ENCODE measurements around the gene BRIP1.
"Not testable (repeated sequence)": the region's sequence is repeated elsewhere in the genome, so short reads cannot be mapped to it uniquely, and the experiment has no call there.

BRIP1 gene

GRCh38 chr17:61699694-61700093 lies 163.6 kb downstream of the BRIP1 start:
- DNase-seq (ENCODE audit: low read depth in 3 of 3) = no peak

DNA sequence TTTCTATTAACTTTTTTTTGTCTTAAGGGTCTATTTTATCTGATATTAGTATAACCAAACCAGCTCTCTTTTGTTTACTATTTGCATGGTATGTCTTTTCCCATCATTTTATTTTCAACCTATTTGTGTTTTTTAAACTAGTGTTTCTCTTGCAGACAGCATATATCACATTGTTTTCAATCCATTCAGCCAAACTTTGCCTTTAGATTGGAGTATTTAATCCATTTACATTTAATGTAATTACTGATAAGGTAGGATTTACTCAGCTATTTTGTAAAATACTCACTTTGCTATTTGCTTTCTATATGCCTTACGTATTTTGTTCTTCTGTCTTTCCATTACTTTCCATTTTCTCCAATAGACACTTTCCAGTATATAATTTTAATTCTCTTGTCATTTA lies 164.3 kb downstream of the BRIP1 start:
- DNase-seq (ENCODE audit: low read depth in 3 of 3) = no peak

DNA sequence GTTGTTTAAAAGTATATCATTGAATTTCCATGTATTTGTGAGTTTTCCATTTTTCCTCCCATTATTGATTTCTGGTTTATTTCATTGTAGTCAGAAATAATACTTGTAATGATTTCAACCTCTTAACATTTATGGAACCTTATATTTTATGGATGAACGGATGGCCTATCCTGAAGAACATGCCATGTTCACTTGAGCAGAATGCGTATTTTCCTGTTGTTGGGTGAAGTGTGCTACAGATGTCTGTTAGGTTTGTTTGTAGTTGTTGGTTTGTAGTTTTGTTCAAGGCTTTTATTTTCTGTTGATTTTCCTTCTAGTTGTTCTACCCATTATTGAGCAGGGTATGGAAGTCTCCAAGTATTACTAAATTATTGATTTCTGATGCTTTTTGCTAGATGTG lies 165.1 kb downstream of the BRIP1 start:
- DNase-seq (ENCODE audit: low read depth in 3 of 3) = no peak

GRCh38 chr17:61695779-61696337 lies 167.5 kb downstream of the BRIP1 start:
- DNase-seq (ENCODE audit: low read depth in 3 of 3) = no peak

- no peak for DNase-seq (ENCODE audit: low read depth in 3 of 3)
These were observed 169.2 kb downstream of the BRIP1 start for GRCh38 chr17:61694095-61694494.

- no peak for DNase-seq (ENCODE audit: low read depth in 3 of 3)
These were observed 173.6 kb downstream of the BRIP1 start for GRCh38 chr17:61689610-61690180.

DNA sequence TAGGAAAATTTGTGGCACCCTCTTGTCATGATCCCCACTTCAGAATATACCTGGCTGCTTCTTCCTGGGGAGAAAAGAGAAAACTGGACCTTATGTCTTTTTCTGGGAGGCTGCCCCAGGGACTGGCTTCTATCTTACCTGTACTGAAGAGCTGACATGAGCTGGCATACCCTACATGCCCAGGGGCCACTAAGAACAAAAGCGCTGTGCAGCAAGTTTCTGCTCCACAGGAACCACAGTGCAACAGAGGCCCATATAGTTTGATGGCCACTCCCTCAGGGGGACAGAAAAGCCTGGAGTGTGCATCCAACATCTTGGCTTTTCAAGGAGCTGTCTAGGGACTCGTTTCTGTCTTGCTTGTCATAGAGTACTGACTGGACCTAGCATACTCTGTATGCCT lies 175.6 kb downstream of the BRIP1 start:
- no peak for DNase-seq (ENCODE audit: low read depth in 3 of 3)

- DNase-seq (ENCODE audit: low read depth in 3 of 3) = no peak
These were observed 177.2 kb downstream of the BRIP1 start for GRCh38 chr17:61686113-61686512.

- DNase-seq (ENCODE audit: low read depth in 3 of 3) = no peak
These were observed 178.5 kb downstream of the BRIP1 start for GRCh38 chr17:61684818-61685217.

GRCh38 chr17:61684172-61684571 lies 179.2 kb downstream of the BRIP1 start:
- DNase-seq (ENCODE audit: low read depth in 3 of 3) = no peak

DNA sequence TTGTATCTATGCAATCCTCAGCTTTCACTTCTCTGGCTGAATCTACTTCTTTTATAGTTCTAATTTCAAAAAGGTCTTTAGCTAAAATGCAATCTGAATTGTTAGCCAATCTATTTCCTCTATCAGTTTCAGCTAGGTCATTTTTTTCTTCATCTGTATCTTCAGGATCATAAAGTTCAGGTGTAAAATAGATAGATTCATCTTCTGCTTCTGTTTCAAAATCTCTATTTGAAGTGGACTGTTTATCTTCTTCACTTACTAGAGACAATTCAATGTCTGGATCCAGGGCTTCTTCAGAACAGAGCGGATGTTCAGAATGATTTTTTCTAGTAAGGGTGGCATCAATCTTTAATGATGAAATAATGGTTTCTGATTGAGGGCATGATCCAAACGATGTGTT lies 179.9 kb downstream of the BRIP1 start:
- no peak for DNase-seq (ENCODE audit: low read depth in 3 of 3)

DNA sequence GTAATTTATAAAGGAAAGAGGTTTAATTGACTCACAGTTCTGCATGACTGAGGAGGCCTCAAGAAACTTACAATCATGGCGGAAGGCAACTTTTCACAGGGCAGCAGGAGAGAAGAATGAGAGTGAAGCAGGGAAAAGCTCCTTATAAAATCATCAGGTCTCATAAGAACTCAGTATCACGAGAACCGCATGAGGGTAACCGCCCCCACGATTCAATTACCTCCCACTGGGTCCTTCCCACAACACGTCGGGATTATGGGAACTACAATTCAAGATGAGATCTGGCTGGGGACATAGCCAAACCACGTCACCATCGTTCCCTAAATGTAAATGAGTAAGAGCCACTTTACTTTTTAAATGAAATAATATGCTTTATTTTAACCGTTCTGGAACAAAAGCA lies 182.4 kb downstream of the BRIP1 start:
- no peak for DNase-seq (ENCODE audit: low read depth in 3 of 3)

DNA sequence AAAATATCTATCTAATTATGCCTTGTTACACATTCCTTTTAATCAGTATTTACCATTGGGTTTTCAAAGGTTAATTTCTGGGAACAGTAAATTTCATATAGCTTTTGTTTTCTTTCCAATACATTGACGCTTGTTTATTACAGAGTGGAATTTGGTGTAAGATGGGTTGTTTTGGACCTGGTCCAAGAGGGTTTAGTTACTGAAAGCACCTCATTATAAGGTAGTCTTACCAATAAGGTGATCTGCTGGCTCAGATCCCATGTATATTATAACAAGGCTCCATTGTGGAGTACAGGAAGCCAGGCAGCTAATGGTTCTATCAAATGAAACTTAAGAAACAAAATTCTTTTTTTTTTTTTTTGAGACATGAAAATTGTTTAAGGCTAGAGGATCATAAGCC lies 185.0 kb downstream of the BRIP1 start:
- no peak for DNase-seq (ENCODE audit: low read depth in 3 of 3)

GRCh38 chr17:61677150-61677811 lies 186.0 kb downstream of the BRIP1 start:
- not testable (repeated sequence) for DNase-seq (ENCODE audit: low read depth in 3 of 3)

DNA sequence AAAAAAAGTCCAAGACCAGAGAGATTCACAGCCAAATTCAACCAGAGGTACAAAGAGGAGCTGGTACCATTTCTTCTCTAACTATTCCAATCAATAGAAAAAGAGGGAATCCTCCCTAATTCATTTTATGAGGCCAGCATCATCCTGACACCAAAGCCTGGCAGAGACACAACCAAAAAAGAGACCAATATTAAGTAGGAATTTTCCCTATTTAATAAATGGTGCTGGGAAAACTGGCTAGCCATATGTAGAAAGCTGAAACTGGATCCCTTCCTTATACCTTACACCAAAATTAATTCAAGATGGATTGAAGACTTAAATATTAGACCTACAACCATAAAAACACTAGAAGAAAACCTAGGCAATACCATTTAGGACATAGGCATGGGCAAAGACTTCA lies 186.8 kb downstream of the BRIP1 start:
- not testable (repeated sequence) for DNase-seq (ENCODE audit: low read depth in 3 of 3)

DNA sequence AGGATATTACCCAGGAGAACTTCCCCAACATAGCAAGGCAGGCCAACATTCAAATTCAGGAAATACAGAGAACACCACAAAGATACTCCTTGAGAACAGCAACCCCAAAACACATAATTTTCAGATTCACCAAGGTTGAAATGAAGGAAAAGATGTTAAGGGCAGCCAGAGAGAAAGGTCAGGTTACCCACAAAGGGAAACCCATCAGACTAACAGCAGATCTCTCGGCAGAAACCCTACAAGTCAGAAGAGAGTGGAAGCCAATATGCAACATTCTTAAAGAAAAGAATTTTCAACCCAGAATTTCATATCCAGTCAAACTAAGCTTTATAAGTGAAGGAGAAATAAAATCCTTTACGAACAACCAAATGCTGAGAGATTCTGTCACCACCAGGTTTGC lies 188.7 kb downstream of the BRIP1 start:
- not testable (repeated sequence) for DNase-seq (ENCODE audit: low read depth in 3 of 3)

- DNase-seq (ENCODE audit: low read depth in 3 of 3) = not testable (repeated sequence)
These were observed 190.1 kb downstream of the BRIP1 start for GRCh38 chr17:61673019-61673897.

DNA sequence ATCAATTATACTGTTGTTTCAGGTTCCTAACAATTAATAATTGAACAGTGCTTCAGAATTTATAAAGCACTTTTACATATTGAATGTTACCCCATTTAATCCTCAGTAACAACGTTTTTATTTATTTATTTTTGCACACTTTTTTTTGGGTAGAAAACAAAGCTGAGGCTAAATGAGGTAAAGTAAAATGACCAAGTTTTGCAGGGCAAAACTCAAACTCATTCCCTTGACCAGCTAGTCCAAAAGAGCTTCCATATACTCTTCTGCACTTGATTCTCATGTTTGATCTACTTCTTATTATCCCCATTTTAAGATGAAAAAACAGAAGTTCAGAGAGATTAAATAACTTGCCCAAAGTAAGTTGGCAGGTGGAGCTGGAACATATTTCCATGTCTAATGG lies 191.2 kb downstream of the BRIP1 start:
- DNase-seq (ENCODE audit: low read depth in 3 of 3) = no peak

GRCh38 chr17:61670691-61671090 lies 192.6 kb downstream of the BRIP1 start:
- DNase-seq (ENCODE audit: low read depth in 3 of 3) = no peak

DNA sequence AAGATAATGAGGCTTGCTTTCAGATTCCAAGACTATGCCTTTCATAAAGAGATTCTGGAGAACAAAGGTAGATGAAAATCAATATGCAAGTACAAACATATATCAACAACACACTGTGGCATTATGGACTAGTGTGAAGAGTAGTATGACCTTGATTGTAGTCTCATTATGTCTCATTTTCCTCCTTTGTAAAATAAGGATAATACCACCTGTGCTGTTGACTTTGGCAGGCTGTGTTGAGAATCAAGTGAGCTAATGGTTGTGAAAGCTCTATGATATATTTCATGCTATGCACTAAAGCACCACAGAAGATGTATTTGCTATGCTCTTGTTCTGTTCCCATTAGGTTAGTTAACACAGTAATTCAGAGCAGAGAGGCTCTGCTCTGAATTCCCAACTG lies 193.8 kb downstream of the BRIP1 start:
- no peak for DNase-seq (ENCODE audit: low read depth in 3 of 3)

- DNase-seq (ENCODE audit: low read depth in 3 of 3) = no peak
These were observed 194.8 kb downstream of the BRIP1 start for GRCh38 chr17:61668486-61668885.

DNA sequence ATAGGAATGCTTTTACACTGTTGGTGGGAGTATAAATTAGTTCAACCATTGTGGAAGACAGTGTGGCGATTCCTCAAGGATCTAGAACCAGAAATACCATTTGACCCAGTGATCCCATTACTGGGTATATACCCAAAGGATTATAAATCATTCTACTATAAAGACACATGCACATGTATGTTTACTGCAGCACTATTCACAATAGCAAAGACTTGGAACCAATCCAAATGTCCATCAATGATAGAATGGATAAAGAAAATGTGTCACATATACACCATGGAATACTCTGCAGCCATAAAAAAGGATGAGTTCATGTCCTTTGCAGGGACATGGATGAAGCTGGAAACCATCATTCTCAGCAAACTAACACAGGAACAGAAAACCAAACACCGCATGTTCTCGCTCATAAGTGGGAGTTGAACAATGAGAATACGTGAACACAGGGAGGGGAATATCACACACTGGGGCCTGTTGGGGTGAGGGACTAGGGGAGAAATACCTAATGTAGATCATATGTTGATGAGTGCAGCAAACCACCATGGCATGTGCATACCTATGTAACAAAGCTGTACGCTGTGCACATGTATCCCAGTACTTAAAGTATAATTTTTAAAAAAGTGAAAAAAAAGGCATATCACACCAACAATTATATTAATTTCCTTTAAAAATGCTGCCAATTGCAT lies 196.8 kb downstream of the BRIP1 start:
- not testable (repeated sequence) for DNase-seq (ENCODE audit: low read depth in 3 of 3)

Measured in stimulated activated CD4-positive, alpha-beta T cell treated with anti-CD3 and anti-CD28 coated beads, TNF-alpha, amount 100 ng/mL, for 24 hours (primary cell).